ENCODE data around the gene KLHL30.

Gene KLHL30

DNA sequence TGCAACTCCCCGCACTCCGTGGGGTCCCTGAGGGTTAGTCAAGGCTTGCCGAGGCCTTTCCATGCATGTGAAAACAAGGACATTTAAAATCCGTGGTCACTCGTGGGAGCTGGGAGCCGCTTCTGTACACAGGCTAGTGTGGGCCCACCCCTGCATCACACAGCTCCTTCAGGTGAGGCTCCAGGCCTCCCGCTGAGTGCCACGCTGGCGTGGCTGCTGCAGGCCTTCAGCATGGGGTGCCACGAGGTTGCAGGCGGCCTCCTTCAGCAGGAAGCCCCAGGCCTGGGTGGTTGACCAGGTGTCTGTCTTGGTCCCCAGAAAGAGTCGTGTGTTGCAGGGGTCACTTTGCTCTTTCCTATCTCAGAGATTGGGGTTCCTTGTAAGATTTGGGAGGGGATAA is 6.6 kb downstream of the KLHL30 start:
- Mint-ChIP-seq H3K4me3 (no peak overlapping the region), H3K27ac (ENCODE audit: low read depth) (no peak overlapping the region), H3K36me3 (ENCODE audit: insufficient read depth) (no peaks in the 10 kb centered on the region), H3K9me3 (no peaks in the 10 kb centered on the region), H3K27me3 (no peaks in the 10 kb centered on the region), H3K4me1 (peaks cover 15% of the 10 kb centered on the region)
- ATAC-seq (replicated peaks; ENCODE audit: extremely low read depth, poor library complexity, severe bottlenecking) (no peak), DNase-seq (ENCODE audit: low spot score in 2 of 2) (no peak)

DNA sequence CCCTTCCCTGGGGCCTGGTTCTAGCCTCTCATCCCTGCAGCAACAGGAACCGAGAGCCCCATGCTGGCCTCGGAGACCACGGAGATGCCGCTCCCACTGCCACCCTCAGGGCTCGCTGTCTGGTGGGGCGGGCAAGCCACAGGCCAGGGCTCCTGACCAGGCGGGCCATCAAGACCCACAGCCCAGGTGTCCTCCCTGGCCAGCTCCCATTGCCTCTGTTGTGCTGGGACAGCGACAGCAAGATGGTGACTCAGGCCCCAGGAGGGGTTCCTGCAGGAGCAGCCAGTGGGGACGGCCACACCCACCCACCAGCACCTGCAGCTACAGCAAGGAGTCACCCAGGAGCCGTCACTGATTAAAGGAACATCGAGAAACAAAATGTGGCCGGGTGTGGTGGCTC is 7.4 kb downstream of the KLHL30 start:
- H3K4me3 Mint-ChIP-seq: no peak overlapping the region
- DNase-seq (ENCODE audit: low spot score in 2 of 2): no peak
- no peaks in the 10 kb centered on the region for H3K27me3 Mint-ChIP-seq
- no peak for ATAC-seq (replicated peaks; ENCODE audit: extremely low read depth, poor library complexity, severe bottlenecking)
- peaks cover 15% of the 10 kb centered on the region for H3K4me1 Mint-ChIP-seq
- no peaks in the 10 kb centered on the region for H3K9me3 Mint-ChIP-seq
- no peak overlapping the region for H3K27ac Mint-ChIP-seq (ENCODE audit: low read depth)
- no peaks in the 10 kb centered on the region for H3K36me3 Mint-ChIP-seq (ENCODE audit: insufficient read depth)

DNA sequence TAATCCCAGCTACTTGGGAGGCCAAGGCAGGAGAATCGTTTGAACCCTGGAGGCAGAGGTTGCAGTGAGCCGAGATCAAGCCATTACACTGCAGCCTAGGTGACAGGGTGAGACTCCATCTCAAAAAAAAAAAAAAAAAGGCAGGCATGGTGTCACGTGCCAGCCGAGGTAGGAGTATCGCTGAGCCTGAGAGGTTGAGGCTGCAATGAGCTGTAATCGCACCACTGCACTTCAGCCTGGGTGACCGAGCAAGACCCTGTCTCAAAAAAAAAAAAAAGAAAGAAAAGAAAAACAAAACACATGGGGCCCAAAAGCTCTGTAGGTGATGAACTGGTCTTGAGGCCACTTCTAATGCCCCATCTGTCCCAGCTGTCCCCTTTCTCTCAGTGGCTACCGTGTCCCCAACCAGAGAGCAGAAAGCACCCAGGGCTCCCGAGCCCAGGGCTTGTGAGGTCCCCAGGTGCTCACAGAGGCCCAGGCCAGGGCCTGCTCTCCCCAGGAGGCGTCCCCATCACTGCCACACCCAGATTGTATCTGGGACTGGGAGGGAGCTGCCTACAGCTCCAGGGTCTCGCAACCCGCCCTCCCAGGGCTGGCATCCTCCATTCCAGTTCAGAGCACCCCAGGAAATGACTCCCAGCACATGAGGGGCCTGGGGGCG is 8.5 kb downstream of the KLHL30 start:
- Mint-ChIP-seq H3K9me3 (no peaks in the 10 kb centered on the region), H3K4me3 (no peak overlapping the region), H3K36me3 (ENCODE audit: insufficient read depth) (no peaks in the 10 kb centered on the region), H3K27me3 (no peaks in the 10 kb centered on the region), H3K4me1 (peaks cover 7% of the 10 kb centered on the region), H3K27ac (ENCODE audit: low read depth) (no peak overlapping the region)
- no peak for ATAC-seq (replicated peaks; ENCODE audit: extremely low read depth, poor library complexity, severe bottlenecking)
- no peak for DNase-seq (ENCODE audit: low spot score in 2 of 2)

DNA sequence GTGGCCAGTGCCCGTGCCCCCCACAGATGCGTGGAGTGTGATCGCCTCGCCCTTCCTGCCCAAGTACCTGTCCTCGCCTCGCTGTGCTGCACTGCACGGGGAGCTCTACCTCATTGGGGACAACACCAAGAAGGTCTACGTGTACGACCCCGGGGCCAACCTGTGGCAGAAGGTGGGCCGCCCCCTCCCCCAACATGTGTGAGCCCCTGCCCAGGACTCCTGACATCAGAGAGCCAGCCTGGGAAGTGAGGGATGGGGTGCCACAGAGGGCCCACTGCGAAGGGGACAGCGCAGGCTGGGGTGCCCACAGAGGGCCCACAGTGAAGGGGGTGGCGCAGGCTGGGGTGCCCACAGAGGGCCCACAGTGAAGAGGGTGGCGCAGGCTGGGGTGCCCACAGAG is 10.5 kb downstream of the KLHL30 start:
- DNase-seq (ENCODE audit: low spot score in 2 of 2) (no peak), ATAC-seq (replicated peaks; ENCODE audit: extremely low read depth, poor library complexity, severe bottlenecking) (no peak)
- Mint-ChIP-seq H3K9me3 (no peaks in the 10 kb centered on the region), H3K27ac (ENCODE audit: low read depth) (no peak overlapping the region), H3K27me3 (no peaks in the 10 kb centered on the region), H3K4me3 (no peak overlapping the region), H3K36me3 (ENCODE audit: insufficient read depth) (no peaks in the 10 kb centered on the region), H3K4me1 (peaks cover 4% of the 10 kb centered on the region)

DNA sequence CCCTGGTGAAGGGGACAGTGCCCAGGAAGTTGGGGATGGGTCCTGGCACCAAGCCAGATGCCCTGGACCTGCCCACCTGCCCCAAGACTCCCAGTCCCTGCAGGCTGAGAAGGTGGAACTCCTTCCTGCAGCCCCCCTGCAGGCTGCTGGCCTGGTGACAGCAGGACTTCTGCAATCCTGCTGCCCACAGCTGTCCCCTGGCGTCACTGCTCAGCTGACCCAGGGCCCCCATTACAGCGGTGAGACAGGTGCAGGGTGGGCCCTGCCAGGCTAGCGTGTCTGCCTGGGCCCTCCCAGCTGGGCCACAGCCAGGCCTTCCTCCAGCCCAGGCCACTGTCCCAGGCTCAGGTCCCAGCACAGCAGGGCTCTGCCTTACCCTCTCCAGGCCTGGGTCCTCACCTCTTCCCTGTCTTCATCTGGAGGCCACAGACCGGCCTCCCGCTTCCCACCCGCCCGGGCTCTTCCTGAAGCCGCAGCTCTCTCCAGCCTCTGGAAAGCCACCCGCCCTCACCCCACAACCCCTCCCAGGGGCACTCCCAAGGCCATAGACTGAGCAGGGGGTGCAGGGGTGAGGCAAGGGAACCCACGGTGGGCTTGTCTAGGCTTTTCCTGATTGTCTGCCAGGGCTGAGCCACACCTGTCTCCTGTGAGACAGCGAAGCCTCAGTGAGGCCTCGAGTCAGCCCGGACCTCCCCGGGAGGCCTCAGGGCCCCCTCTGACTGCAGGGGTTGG is 11.5 kb downstream of the KLHL30 start:
- H3K4me3 Mint-ChIP-seq: no peak overlapping the region

DNA sequence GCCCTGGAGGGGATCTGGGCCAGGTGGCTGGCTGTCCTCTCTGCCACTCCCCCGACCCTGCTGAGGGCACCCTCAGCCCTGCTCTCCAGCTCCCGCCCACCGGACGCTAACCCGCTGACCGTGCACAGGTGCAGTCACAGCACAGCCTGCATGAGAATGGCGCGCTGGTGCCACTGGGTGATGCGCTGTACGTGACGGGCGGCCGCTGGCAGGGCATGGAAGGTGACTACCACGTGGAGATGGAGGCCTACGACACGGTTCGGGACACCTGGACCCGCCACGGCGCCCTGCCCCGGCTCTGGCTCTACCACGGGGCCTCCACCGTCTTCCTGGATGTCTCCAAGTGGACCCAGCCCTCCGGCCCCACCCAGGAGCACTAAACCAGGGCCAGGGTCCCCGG is 12.2 kb downstream of the KLHL30 start:
- no peaks in the 10 kb centered on the region for H3K27me3 Mint-ChIP-seq
- H3K27ac Mint-ChIP-seq (ENCODE audit: low read depth): no peak overlapping the region
- ATAC-seq (replicated peaks; ENCODE audit: extremely low read depth, poor library complexity, severe bottlenecking): no peak
- no peak overlapping the region for H3K4me3 Mint-ChIP-seq
- H3K4me1 Mint-ChIP-seq: no peaks in the 10 kb centered on the region
- DNase-seq (ENCODE audit: low spot score in 2 of 2): no peak
- no peaks in the 10 kb centered on the region for H3K36me3 Mint-ChIP-seq (ENCODE audit: insufficient read depth)
- no peaks in the 10 kb centered on the region for H3K9me3 Mint-ChIP-seq

More for the DNA sequence above, 11.5 kb downstream of the KLHL30 start:
- Mint-ChIP-seq H3K9me3 (no peaks in the 10 kb centered on the region), H3K36me3 (ENCODE audit: insufficient read depth) (no peaks in the 10 kb centered on the region), H3K27ac (ENCODE audit: low read depth) (no peak overlapping the region), H3K4me1 (no peaks in the 10 kb centered on the region), H3K27me3 (no peaks in the 10 kb centered on the region)
- ATAC-seq (replicated peaks; ENCODE audit: extremely low read depth, poor library complexity, severe bottlenecking) (no peak), DNase-seq (ENCODE audit: low spot score in 2 of 2) (no peak)

DNA sequence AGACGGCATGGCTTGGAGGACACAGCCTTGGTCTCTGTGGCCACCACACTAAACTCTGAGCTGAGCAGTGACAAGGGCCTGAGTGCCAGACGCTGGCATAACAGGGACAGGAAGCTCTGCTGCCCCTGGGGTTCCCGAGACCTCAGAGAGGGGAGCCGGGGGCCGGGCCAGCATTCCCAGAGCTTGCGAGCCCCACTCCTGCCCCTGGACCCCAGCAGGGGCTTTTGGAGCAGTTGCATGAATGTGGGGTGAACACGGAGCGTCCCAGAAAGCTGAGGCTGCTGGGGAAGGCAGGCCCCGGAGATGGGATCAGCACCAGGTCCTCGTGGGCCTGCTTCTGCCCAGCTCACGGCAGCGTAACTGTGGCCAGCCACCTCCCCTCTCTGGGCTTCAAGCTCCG is 12.7 kb downstream of the KLHL30 start:
- H3K9me3 Mint-ChIP-seq: no peaks in the 10 kb centered on the region
- H3K27me3 Mint-ChIP-seq: no peaks in the 10 kb centered on the region
- no peaks in the 10 kb centered on the region for H3K36me3 Mint-ChIP-seq (ENCODE audit: insufficient read depth)
- no peak overlapping the region for H3K27ac Mint-ChIP-seq (ENCODE audit: low read depth)
- no peak for ATAC-seq (replicated peaks; ENCODE audit: extremely low read depth, poor library complexity, severe bottlenecking)
- no peak for DNase-seq (ENCODE audit: low spot score in 2 of 2)
- no peak overlapping the region for H3K4me3 Mint-ChIP-seq
- H3K4me1 Mint-ChIP-seq: no peaks in the 10 kb centered on the region

DNA sequence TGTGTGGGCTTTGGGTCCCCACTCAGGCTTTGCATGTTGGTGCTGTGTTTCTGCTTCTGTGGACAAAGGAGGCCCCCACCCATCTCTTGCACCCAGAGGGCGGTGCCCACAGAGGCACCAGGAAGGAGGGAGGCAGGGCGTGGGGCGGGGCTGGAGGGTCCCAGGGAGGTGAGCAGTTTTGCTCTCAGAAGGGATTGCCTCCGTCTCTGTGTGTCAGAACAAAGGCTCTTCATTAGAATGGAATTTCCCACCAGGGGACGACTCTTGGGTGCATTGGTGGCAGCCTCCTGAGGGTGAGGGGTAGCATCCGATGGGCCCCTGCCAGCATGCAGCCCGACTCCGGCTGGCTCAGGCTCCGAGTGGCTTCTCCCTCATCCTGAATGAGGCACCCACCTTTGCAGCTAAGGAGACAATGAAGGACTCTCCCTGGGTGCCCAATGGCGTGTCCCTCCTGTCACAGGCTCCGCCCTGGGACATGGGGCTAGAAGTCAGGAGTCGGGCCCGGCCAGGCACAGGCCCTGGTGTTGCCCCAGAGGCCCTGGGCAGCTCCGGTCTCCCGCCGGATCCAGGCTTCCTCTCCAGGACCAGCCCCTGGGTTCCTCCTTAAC is 13.3 kb downstream of the KLHL30 start:
- no peak overlapping the region for H3K4me3 Mint-ChIP-seq
- H3K27me3 Mint-ChIP-seq: no peaks in the 10 kb centered on the region
- no peaks in the 10 kb centered on the region for H3K9me3 Mint-ChIP-seq
- no peaks in the 10 kb centered on the region for H3K4me1 Mint-ChIP-seq
- no peak overlapping the region for H3K27ac Mint-ChIP-seq (ENCODE audit: low read depth)
- no peak for DNase-seq (ENCODE audit: low spot score in 2 of 2)
- ATAC-seq (replicated peaks; ENCODE audit: extremely low read depth, poor library complexity, severe bottlenecking): no peak
- no peaks in the 10 kb centered on the region for H3K36me3 Mint-ChIP-seq (ENCODE audit: insufficient read depth)

DNA sequence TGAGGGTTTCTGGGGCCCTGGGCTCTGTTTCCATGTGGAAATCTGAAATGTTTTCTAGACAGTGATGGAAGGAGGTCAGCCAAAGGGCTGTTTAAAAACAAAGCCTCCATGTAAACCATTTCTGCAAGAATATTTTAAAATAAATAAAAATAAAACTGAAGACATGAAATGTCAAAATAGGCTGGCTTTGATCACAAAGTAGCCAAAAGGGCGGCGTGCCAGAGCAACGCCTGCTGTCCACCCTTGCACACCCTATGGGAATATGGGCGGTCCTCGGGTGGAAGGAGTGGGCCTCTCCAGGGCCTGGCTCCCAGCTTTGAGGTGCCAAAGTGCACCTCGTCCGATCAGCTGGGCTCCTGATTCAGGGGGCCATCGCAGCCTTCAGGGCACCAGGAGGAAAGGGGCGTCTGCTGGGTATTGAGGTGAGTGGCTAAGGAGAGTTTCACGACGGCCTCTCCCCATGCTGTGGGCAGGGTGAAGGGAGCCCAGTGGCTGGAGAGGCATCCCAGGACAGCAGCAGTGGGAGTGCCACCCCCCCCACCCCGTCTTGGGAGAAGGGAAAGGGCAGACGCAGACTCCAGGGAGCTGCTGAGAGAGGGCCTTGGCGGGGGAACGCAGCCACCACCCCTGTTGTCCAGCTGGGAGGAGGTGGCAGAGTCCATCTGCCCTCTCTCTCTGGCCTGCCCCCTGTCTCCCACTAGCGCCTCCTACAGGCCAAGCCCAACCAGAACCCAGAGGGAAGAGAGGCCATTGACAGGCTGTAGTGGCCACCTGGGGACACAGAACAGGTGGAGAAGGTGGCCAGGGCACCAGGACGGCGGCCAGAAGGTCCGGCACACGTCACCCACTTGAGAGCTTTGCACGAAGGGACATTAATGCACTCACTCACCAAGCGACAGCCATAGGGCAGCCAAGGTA is 14.6 kb downstream of the KLHL30 start:
- no peaks in the 10 kb centered on the region for H3K9me3 Mint-ChIP-seq
- no peak for DNase-seq (ENCODE audit: low spot score in 2 of 2)
- H3K4me3 Mint-ChIP-seq: no peak overlapping the region
- no peaks in the 10 kb centered on the region for H3K36me3 Mint-ChIP-seq (ENCODE audit: insufficient read depth)
- H3K27me3 Mint-ChIP-seq: no peaks in the 10 kb centered on the region
- no peak for ATAC-seq (replicated peaks; ENCODE audit: extremely low read depth, poor library complexity, severe bottlenecking)
- no peaks in the 10 kb centered on the region for H3K4me1 Mint-ChIP-seq
- H3K27ac Mint-ChIP-seq (ENCODE audit: low read depth): no peak overlapping the region

DNA sequence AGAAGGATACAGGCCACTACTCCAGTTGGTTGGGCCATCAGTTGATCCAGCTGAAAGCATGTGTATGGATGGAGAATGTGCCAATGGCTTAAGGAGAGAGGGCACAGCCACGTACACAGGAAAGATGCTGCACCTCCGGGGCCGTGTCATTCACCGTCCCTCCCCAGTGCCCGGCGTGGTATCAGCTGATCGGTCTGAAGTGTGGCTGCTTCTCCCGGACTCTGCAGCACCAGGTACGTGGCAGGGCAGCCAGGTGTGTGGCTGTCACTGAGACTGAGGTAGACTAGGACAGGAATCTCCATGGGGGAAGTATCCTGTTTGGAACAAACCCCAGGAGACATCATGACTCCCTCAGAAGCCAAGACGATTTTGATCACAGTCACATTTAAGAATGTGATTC is 16.1 kb downstream of the KLHL30 start:
- Mint-ChIP-seq H3K4me1 (peaks cover 5% of the 10 kb centered on the region), H3K27me3 (peaks cover 8% of the 10 kb centered on the region), H3K27ac (ENCODE audit: low read depth) (no peak overlapping the region), H3K36me3 (ENCODE audit: insufficient read depth) (no peaks in the 10 kb centered on the region), H3K4me3 (no peak overlapping the region), H3K9me3 (no peaks in the 10 kb centered on the region)
- ATAC-seq (replicated peaks; ENCODE audit: extremely low read depth, poor library complexity, severe bottlenecking) (no peak), DNase-seq (ENCODE audit: low spot score in 2 of 2) (no peak)

DNA sequence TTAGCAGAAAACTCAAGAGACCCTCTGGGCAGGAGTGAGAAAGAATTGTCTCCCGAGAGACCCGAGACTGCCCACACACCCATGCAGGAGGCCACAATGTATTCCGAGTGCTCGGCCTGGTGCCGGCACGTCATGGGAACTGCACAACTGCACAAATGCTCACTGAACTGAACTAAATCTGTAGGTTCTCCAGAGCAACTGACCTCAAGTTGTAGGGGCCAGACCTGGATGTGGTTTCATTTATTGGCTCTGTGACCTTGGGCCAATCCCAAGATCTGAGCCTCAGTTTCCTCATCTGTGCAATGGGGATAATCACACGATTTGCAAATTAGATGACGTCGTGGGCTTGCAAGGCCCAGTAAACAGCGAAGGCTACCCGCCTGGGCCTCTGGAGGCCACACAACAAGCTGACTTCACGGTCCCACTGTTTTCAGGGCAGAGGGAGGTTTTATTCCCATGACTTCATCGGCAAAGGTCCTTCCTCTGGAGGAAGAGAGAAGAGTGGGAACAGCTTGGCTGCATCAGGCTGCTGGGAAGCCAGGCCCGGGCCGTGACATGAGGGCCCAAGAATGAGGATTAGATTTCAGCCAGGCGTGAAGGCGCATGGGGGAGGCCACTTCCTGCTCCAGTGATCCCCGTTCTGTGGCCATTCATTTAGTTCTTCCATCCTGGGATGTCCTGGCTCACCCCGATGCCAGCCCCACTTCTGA is 16.7 kb downstream of the KLHL30 start:
- DNase-seq (ENCODE audit: low spot score in 2 of 2): no peak
- no peak overlapping the region for H3K27ac Mint-ChIP-seq (ENCODE audit: low read depth)
- no peak overlapping the region for H3K4me3 Mint-ChIP-seq
- H3K9me3 Mint-ChIP-seq: no peaks in the 10 kb centered on the region
- no peak for ATAC-seq (replicated peaks; ENCODE audit: extremely low read depth, poor library complexity, severe bottlenecking)
- H3K36me3 Mint-ChIP-seq (ENCODE audit: insufficient read depth): no peaks in the 10 kb centered on the region
- peaks cover 8% of the 10 kb centered on the region for H3K4me1 Mint-ChIP-seq
- peaks cover 14% of the 10 kb centered on the region for H3K27me3 Mint-ChIP-seq

Data from central memory CD8-positive, alpha-beta T cell (primary cell).